GM18508 (cell line): ENCODE results near the gene HOXB7.

Experiments
- ATAC-seq: cut with Tn5 transposase; IDR thresholded peaks from one replicate; pipeline ENCODE4 v1.9.1; 2021; ENCODE audit warnings: moderate number of reproducible peaks; ENCODE audit not compliant: insufficient read depth, unreplicated experiment

HOXB7 gene

GRCh38 chr17:48596735-48597527 lies 13.9 kb downstream of the HOXB7 start:
- ATAC-seq = no peak

- ATAC-seq = no peak
Measured at GRCh38 chr17:48596000-48596734, 14.7 kb downstream of the HOXB7 start.

GRCh38 chr17:48595278-48595999 lies 15.4 kb downstream of the HOXB7 start:
- no peak for ATAC-seq

GRCh38 chr17:48594538-48595277 lies 16.1 kb downstream of the HOXB7 start:
- ATAC-seq = no peak

- ATAC-seq = no peak
Measured at GRCh38 chr17:48593840-48594537, 16.8 kb downstream of the HOXB7 start.

- no peak for ATAC-seq
Measured at GRCh38 chr17:48593126-48593829, 17.5 kb downstream of the HOXB7 start, which contains the start of gene HOXB5. Gene HOXB5, minus strand, starts transcription at chr17:48593779. Its CDS starts 97 bp downstream, at chr17:48593682.

GRCh38 chr17:48592577-48592976 lies 18.2 kb downstream of the HOXB7 start:
- no peak for ATAC-seq

- ATAC-seq = no peak
Measured at GRCh38 chr17:48592057-48592514, 18.7 kb downstream of the HOXB7 start.

- ATAC-seq = no peak
Measured at GRCh38 chr17:48591255-48592056, 19.4 kb downstream of the HOXB7 start.

GRCh38 chr17:48590607-48591161 lies 20.1 kb downstream of the HOXB7 start:
- ATAC-seq = no peak

- ATAC-seq = no peak
Measured at GRCh38 chr17:48589831-48590606, 20.8 kb downstream of the HOXB7 start, which contains the start of gene HOXB3. Gene HOXB3, minus strand, starts transcription at chr17:48590241. Its CDS starts 37,767 bp downstream, at chr17:48552474.

GRCh38 chr17:48589060-48589830 lies 21.6 kb downstream of the HOXB7 start:
- ATAC-seq = no peak

- ATAC-seq = no peak
Measured at GRCh38 chr17:48588528-48588927, 22.3 kb downstream of the HOXB7 start.

GRCh38 chr17:48588074-48588415 lies 22.8 kb downstream of the HOXB7 start:
- no peak for ATAC-seq

GRCh38 chr17:48587276-48588073 lies 23.3 kb downstream of the HOXB7 start:
- no peak for ATAC-seq
